ENCODE measurements around the gene TRPM6.

TRPM6 gene

GRCh38 chr9:74810200-74810599 is 77.5 kb downstream of the TRPM6 start:
- TF ChIP-seq GATA2 (IDR thresholded peaks at IDR 0.05; ENCODE audit: low read depth, low read length) (no peak), GATA3 (IDR thresholded peaks at IDR 0.05; ENCODE audit: low read depth, low read length) (no peak)

- TF ChIP-seq GATA3 (IDR thresholded peaks at IDR 0.05; ENCODE audit: low read depth, low read length), result no peak
- no peak for TF ChIP-seq GATA2 (IDR thresholded peaks at IDR 0.05; ENCODE audit: low read depth, low read length)
Observed at GRCh38 chr9:74804018-74804385, 83.7 kb downstream of the TRPM6 start.

GRCh38 chr9:74803376-74804017 is 84.2 kb downstream of the TRPM6 start:
- TF ChIP-seq GATA3 (IDR thresholded peaks at IDR 0.05; ENCODE audit: low read depth, low read length), result no peak
- no peak for TF ChIP-seq GATA2 (IDR thresholded peaks at IDR 0.05; ENCODE audit: low read depth, low read length)

GRCh38 chr9:74800226-74800625 is 87.5 kb downstream of the TRPM6 start:
- TF ChIP-seq GATA2 (IDR thresholded peaks at IDR 0.05; ENCODE audit: low read depth, low read length) (no peak), GATA3 (IDR thresholded peaks at IDR 0.05; ENCODE audit: low read depth, low read length) (no peak)

GRCh38 chr9:74795803-74796202 is 91.9 kb downstream of the TRPM6 start:
- TF ChIP-seq GATA3 (IDR thresholded peaks at IDR 0.05; ENCODE audit: low read depth, low read length), result no peak
- no peak for TF ChIP-seq GATA2 (IDR thresholded peaks at IDR 0.05; ENCODE audit: low read depth, low read length)

- no peak for TF ChIP-seq GATA2 (IDR thresholded peaks at IDR 0.05; ENCODE audit: low read depth, low read length)
- TF ChIP-seq GATA3 (IDR thresholded peaks at IDR 0.05; ENCODE audit: low read depth, low read length), result no peak
Observed at GRCh38 chr9:74795081-74795480, 92.6 kb downstream of the TRPM6 start.

GRCh38 chr9:74784506-74784905 is 103.2 kb downstream of the TRPM6 start:
- TF ChIP-seq GATA2 (IDR thresholded peaks at IDR 0.05; ENCODE audit: low read depth, low read length) (no peak), GATA3 (IDR thresholded peaks at IDR 0.05; ENCODE audit: low read depth, low read length) (no peak)

- TF ChIP-seq GATA3 (IDR thresholded peaks at IDR 0.05; ENCODE audit: low read depth, low read length) (no peak), GATA2 (IDR thresholded peaks at IDR 0.05; ENCODE audit: low read depth, low read length) (no peak)
Observed at GRCh38 chr9:74783408-74783807, 104.3 kb downstream of the TRPM6 start.

GRCh38 chr9:74777136-74777879 is 110.4 kb downstream of the TRPM6 start:
- TF ChIP-seq GATA2 (IDR thresholded peaks at IDR 0.05; ENCODE audit: low read depth, low read length), result no peak
- TF ChIP-seq GATA3 (IDR thresholded peaks at IDR 0.05; ENCODE audit: low read depth, low read length), result no peak

- TF ChIP-seq GATA2 (IDR thresholded peaks at IDR 0.05; ENCODE audit: low read depth, low read length), result no peak
- TF ChIP-seq GATA3 (IDR thresholded peaks at IDR 0.05; ENCODE audit: low read depth, low read length), result no peak
Observed at GRCh38 chr9:74775396-74775795, 112.3 kb downstream of the TRPM6 start.

- TF ChIP-seq GATA3 (IDR thresholded peaks at IDR 0.05; ENCODE audit: low read depth, low read length) (no peak), GATA2 (IDR thresholded peaks at IDR 0.05; ENCODE audit: low read depth, low read length) (no peak)
Observed at GRCh38 chr9:74773886-74774479, 113.7 kb downstream of the TRPM6 start.

- no peak for TF ChIP-seq GATA2 (IDR thresholded peaks at IDR 0.05; ENCODE audit: low read depth, low read length)
- no peak for TF ChIP-seq GATA3 (IDR thresholded peaks at IDR 0.05; ENCODE audit: low read depth, low read length)
Observed at GRCh38 chr9:74772121-74772520, 115.6 kb downstream of the TRPM6 start.

- no peak for TF ChIP-seq GATA3 (IDR thresholded peaks at IDR 0.05; ENCODE audit: low read depth, low read length)
Observed at GRCh38 chr9:74771672-74772071, 116.0 kb downstream of the TRPM6 start.

GRCh38 chr9:74771262-74771585 is 116.5 kb downstream of the TRPM6 start:
- TF ChIP-seq GATA2 (IDR thresholded peaks at IDR 0.05; ENCODE audit: low read depth, low read length), result no peak
- no peak for TF ChIP-seq GATA3 (IDR thresholded peaks at IDR 0.05; ENCODE audit: low read depth, low read length)

All from SH-SY5Y (cell line).